LNCAP (cell line): ENCODE measurements around the gene KCNH8.
A peak's percentile ranks its signal among the peaks of the same experiment; 100 is the strongest.

Experiments used
- CTCF ChIP-seq: fragments of 450-650 bp; IDR thresholded peaks from 2 replicates; pipeline ENCODE4 v1.5.1; 2017; ENCODE audit warnings: mild to moderate bottlenecking

The KCNH8 gene

GRCh38 chr3:19114461-19114860 is 33.8 kb upstream of the KCNH8 start:
- no peak for TF ChIP-seq CTCF

GRCh38 chr3:19116239-19116638 is 32.1 kb upstream of the KCNH8 start:
- no peak for TF ChIP-seq CTCF

GRCh38 chr3:19124752-19125151 is 23.6 kb upstream of the KCNH8 start:
- TF ChIP-seq CTCF, result no peak

- no peak for TF ChIP-seq CTCF
These were observed 8.4 kb upstream of the KCNH8 start for GRCh38 chr3:19139863-19140262.

GRCh38 chr3:19146685-19147650 is 1.3 kb upstream of the KCNH8 start:
- peak; percentile 42 for TF ChIP-seq CTCF

- TF ChIP-seq CTCF, result no peak
These were observed 420 bp downstream of the KCNH8 start for GRCh38 chr3:19148768-19149091.

- TF ChIP-seq CTCF, result no peak
These were observed 1.1 kb downstream of the KCNH8 start for GRCh38 chr3:19149368-19149767.
